Calu3 (cell line): ENCODE results near the gene UQCC2. TPM values are rescaled to one million over a fixed set of nuclear protein-coding genes. Genes with fewer than 3 reads are reported as not detected.

Source experiments
- BruUV-seq: library from RNA; stranded (reverse); fragments of 400-500 nt; replicated peaks from 2 replicates; lab custom pipeline; 2021; lab: Mats Ljungman, UMichigan
- CTCF ChIA-PET: fragments of 300-600 bp; sonication (Branson Sonifier 250); formaldehyde crosslinking; loops from one replicate; lab custom pipeline; 2022; ENCODE audit warnings: antibody characterized with exemption; lab: Charles Lee
- DNase-seq: peaks from one replicate; pipeline ENCODE4 v3.0.0; 2022
- H3K27ac Mint-ChIP-seq: one replicate; pipeline ENCODE4 v1.8.0; 2022; ENCODE audit warnings: mixed read lengths; ENCODE audit not compliant: unreplicated experiment
- H3K27me3 Mint-ChIP-seq: one replicate; pipeline ENCODE4 v1.8.0; 2022; ENCODE audit warnings: mixed read lengths; ENCODE audit not compliant: unreplicated experiment
- H3K36me3 Mint-ChIP-seq: one replicate; pipeline ENCODE4 v1.8.0; 2022; ENCODE audit warnings: mild to moderate bottlenecking, moderate library complexity, mixed read lengths; ENCODE audit not compliant: insufficient read depth, unreplicated experiment
- H3K4me1 Mint-ChIP-seq: one replicate; pipeline ENCODE4 v1.8.0; 2022; ENCODE audit warnings: mild to moderate bottlenecking, low read depth, mixed read lengths; ENCODE audit not compliant: unreplicated experiment
- H3K4me3 Mint-ChIP-seq: one replicate; pipeline ENCODE4 v1.8.0; 2022; ENCODE audit warnings: mild to moderate bottlenecking, low read depth, moderate library complexity, mixed read lengths; ENCODE audit not compliant: unreplicated experiment
- H3K9me3 Mint-ChIP-seq: one replicate; pipeline ENCODE4 v1.8.0; 2022; ENCODE audit warnings: low read depth, mixed read lengths; ENCODE audit not compliant: unreplicated experiment
- intact Hi-C: fragments of 100-400 bp; cut with micrococcal nuclease; formaldehyde crosslinking; loops from one replicate; pipeline ENCODE4 v1.10.0; 2022; ENCODE audit not compliant: unreplicated experiment
- total RNA-seq: library from RNA; stranded (reverse); gene quantifications from 2 replicates; pipeline ENCODE4 v1.2.3, GENCODE V29; 2022
- TF ChIP-seq, protein P1 (sequence below): fragments of 200-600 bp; IDR thresholded peaks from one replicate; pipeline ENCODE4 v1.8.0; 2022; ENCODE audit warnings: antibody characterized with exemption; ENCODE audit not compliant: unreplicated experiment

Gene UQCC2
- total RNA-seq, 1 experiment from 2014 or later, result 142 TPM

DNA sequence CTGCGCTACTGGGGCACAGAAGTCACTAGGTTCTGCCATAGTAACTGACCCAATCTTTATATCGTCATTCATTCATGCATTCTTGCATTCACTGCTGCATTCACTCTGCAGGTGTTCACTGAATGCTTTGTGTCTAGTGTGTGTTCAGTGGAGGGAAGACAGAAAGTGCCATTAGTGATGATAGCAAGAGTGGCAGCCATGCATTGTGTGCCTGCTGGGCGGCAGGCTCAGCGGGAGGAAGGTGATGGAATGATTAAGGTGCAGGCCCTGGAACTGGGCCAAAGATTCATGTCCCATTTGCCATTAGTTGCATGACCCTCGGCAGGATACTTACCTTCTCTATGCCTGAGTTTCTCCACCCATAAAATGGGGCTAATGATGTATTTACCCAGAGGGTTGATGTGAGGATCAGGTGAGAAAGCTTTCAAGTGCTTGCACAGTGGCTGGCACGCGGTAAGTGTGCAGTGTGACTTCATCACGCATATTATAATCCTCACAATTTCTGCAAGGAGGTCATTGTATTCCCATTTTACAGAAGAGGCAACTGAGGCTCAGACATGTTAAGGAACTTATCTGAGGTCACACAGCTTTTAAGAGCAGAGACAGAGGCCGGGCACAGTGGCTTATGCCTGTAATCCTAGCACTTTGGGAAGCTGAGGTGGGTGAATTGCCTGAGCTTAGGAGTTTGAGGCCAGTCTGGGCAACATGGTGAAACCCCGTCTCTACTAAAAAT lies 50.2 kb downstream of the UQCC2 start:
- H3K9me3 Mint-ChIP-seq, result no peaks in the 10 kb centered on the region
- intact Hi-C loops, result no loop called here
- H3K4me3 Mint-ChIP-seq, result no peak overlapping the region
- DNase-seq, result no peak
- no peaks in the 10 kb centered on the region for H3K27me3 Mint-ChIP-seq
- no peaks in the 10 kb centered on the region for H3K4me1 Mint-ChIP-seq
- BruUV-seq, result no TSS peak
- TF ChIP-seq, protein P1, sequence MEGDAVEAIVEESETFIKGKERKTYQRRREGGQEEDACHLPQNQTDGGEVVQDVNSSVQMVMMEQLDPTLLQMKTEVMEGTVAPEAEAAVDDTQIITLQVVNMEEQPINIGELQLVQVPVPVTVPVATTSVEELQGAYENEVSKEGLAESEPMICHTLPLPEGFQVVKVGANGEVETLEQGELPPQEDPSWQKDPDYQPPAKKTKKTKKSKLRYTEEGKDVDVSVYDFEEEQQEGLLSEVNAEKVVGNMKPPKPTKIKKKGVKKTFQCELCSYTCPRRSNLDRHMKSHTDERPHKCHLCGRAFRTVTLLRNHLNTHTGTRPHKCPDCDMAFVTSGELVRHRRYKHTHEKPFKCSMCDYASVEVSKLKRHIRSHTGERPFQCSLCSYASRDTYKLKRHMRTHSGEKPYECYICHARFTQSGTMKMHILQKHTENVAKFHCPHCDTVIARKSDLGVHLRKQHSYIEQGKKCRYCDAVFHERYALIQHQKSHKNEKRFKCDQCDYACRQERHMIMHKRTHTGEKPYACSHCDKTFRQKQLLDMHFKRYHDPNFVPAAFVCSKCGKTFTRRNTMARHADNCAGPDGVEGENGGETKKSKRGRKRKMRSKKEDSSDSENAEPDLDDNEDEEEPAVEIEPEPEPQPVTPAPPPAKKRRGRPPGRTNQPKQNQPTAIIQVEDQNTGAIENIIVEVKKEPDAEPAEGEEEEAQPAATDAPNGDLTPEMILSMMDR, result no peak
- H3K36me3 Mint-ChIP-seq, result peaks cover 78% of the 10 kb centered on the region
- CTCF ChIA-PET, result no interaction called here
- no peak overlapping the region for H3K27ac Mint-ChIP-seq

DNA sequence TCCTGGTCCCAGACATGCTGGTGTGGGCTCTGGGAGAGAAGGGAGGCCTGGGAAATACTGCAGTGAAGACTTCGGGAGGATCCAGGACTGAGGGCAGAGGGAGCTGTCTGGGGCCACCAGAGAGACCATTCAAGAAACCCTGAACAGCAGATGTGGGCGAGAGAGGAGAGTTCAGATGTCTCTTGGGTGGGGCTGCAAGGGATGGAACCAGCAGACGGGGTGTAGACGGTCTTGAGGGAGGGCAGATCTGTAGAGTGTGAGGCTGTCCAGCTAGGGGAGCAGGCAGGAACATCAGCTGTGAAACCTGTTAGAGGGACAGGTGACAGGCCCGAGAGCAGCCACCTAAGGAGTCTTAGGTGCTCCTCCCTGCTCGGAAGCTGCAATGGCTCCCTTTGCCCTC lies 51.5 kb downstream of the UQCC2 start:
- BruUV-seq, result no TSS peak
- no peaks in the 10 kb centered on the region for H3K27me3 Mint-ChIP-seq
- H3K4me1 Mint-ChIP-seq, result no peaks in the 10 kb centered on the region
- H3K9me3 Mint-ChIP-seq, result no peaks in the 10 kb centered on the region
- no peak for DNase-seq
- intact Hi-C loops, result no loop called here
- CTCF ChIA-PET, result interaction anchor here (0.7 to 0.8 kb wide), 2 partner anchors 9 to 442 kb away, joined by 3 to 5 read pairs; no protein-coding TSS in a partner anchor
- no peak overlapping the region for H3K27ac Mint-ChIP-seq
- H3K4me3 Mint-ChIP-seq, result no peak overlapping the region
- peaks cover 69% of the 10 kb centered on the region for H3K36me3 Mint-ChIP-seq
- TF ChIP-seq, protein P1, result no peak

DNA sequence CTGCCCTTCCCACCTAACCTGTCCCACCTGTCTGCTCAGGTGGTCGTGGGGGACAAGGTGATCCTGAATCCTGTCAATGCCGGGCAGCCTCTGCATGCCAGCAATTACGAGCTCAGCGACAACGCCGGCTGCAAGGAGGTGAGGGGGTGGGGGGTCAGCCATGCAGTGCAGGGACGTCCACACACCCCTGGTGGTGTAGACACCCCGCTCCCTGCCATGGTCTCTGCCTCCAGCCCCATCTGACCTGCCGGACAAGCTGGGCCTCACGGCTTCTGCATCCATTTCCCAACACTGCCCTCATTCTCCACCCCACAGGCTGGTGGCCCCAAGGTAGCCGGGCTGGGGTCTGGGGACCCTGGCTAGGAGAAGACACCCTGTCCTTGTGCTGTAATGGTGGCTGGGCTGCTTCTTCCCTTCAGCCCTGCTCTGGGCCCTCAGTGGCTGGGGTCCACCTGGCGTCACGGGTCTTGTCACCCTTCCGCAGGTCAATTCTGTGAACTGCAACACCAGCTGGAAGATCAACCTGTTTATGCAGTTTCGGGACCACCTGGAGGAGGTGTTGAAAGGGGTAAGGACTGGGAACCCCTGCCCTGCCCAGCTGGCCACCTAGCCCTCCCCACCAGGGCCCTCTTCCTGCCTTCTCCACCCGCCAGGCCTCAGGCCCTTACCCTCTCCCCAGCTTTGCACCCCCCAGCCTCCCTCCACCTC lies 52.4 kb downstream of the UQCC2 start:
- CTCF ChIA-PET, result no interaction called here
- BruUV-seq, result no TSS peak
- no peaks in the 10 kb centered on the region for H3K9me3 Mint-ChIP-seq
- TF ChIP-seq, protein P1, result no peak
- intact Hi-C loops, result no loop called here
- H3K27ac Mint-ChIP-seq, result no peak overlapping the region
- DNase-seq, result no peak
- H3K36me3 Mint-ChIP-seq, result peaks cover 71% of the 10 kb centered on the region
- H3K4me3 Mint-ChIP-seq, result no peak overlapping the region
- no peaks in the 10 kb centered on the region for H3K27me3 Mint-ChIP-seq
- H3K4me1 Mint-ChIP-seq, result no peaks in the 10 kb centered on the region

DNA sequence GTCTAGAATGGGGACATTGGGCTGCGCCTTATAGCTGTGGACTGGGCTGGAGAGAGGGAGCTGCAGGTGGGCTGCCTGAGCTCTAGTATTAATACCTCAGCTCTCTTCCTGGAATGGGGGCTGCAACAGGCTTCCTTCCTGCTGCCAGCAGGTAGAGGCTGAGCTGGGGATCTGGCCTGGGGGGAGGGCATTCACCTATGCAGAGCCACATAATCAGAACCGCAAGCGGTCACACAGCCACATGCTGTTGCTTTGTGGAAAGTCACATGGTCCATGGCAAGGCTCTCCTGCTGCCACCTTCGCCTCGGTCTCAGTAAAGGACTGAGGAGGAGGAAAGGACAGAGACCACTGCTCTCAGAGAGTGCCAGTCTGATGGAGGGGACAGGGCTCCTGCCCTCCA lies 54.7 kb downstream of the UQCC2 start:
- Mint-ChIP-seq H3K27me3 (no peaks in the 10 kb centered on the region), H3K9me3 (no peaks in the 10 kb centered on the region), H3K4me1 (no peaks in the 10 kb centered on the region), H3K36me3 (peaks cover 68% of the 10 kb centered on the region), H3K4me3 (no peak overlapping the region), H3K27ac (no peak overlapping the region)
- BruUV-seq, result no TSS peak
- CTCF ChIA-PET, result no interaction called here
- DNase-seq, result no peak
- intact Hi-C loops, result no loop called here
- TF ChIP-seq, protein P1, result no peak
